A549 treated with CORT108297 at 1 μM for 4 hours (cell line): ENCODE measurements around the gene ABCC9. TPM values are rescaled to one million over a fixed set of nuclear protein-coding genes. Genes with fewer than 3 reads are reported as not detected.

ENCODE experiments used
- total RNA-seq: library from RNA; stranded (reverse); fragments of 200-300 nt; extraction: Qiagen RNA extraction; gene quantifications from 5 replicates; pipeline ENCODE4 v1.2.3, GENCODE V29; 2022

Gene ABCC9
- total RNA-seq: 0.01 to 0.02 TPM in 2 of 5 replicates, not detected in the others

GRCh38 chr12:21940549-21941505 lies at the start of gene ABCC9:
Gene ABCC9, minus strand, starts transcription at chr12:21941426. Its CDS starts 4,752 bp downstream, at chr12:21936674.

GRCh38 chr12:21774358-21775132 lies 166.7 kb downstream of the ABCC9 start, which contains the start of gene KCNJ8:
Gene KCNJ8, minus strand, starts transcription at chr12:21774706. Its CDS starts 1,090 bp downstream, at chr12:21773616.

Other genes with a start within 250 kb of the ABCC9 start
- gene KCNJ8, start 166.7 kb downstream of the ABCC9 start, total RNA-seq: 0.29 to 0.57 TPM (median 0.30 TPM) in 5 replicates
- gene CMAS, start 104.8 kb upstream of the ABCC9 start, total RNA-seq: 41.0 to 48.6 TPM (median 46.4 TPM) in 5 replicates